ENCODE data around the gene RC3H2. TPM values are rescaled to one million over a fixed set of nuclear protein-coding genes. Genes with fewer than 3 reads are reported as not detected.
"Not testable (repeated sequence)": the region's sequence is repeated elsewhere in the genome, so short reads cannot be mapped to it uniquely, and the experiment has no call there.

RC3H2 gene
- total RNA-seq, 1 donor from 2014 or later, result 67.9 TPM

DNA sequence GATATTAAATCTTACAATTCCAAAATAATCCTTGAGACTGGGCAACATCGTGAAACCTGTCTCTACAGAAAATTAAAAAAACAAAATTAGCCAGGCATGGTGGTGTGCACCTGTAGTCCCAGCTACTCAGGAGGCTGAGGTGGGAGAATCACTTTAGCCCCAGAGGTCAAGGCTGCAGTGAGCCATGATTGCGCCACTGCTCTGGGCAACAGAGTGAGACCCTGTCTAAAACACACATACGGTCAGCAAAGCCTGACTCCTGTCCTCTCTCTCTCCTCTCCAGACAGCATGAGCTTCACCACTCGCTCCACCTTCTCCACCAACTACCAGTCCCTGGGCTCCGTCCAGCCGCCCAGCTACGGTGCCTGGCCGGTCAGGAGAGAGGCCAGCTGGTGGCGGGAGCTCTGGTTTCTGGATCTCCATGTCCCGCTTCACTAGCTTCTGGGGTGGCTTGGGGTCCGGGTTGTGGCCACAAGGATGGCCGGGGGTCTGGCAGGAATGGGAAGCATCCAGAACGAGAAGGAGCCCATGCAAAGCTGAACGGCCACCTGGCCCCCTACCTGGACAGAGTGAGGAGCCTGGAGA lies 67.8 kb downstream of the RC3H2 start:
- no peaks in the 10 kb centered on the region for H3K9me3 Mint-ChIP-seq
- no peaks in the 10 kb centered on the region for H3K4me1 Mint-ChIP-seq
- peaks cover 9% of the 10 kb centered on the region for H3K27me3 Mint-ChIP-seq (ENCODE audit: low read depth)
- no peak for DNase-seq (ENCODE audit: low spot score in 2 of 2, unreplicated experiment in 2 of 2)
- no peak for TF ChIP-seq CTCF (IDR thresholded peaks at IDR 0.05; ENCODE audit: unreplicated experiment)
- H3K27ac Mint-ChIP-seq, result no peak overlapping the region
- no peaks in the 10 kb centered on the region for H3K36me3 Mint-ChIP-seq
- H3K4me3 Mint-ChIP-seq, result no peak overlapping the region

DNA sequence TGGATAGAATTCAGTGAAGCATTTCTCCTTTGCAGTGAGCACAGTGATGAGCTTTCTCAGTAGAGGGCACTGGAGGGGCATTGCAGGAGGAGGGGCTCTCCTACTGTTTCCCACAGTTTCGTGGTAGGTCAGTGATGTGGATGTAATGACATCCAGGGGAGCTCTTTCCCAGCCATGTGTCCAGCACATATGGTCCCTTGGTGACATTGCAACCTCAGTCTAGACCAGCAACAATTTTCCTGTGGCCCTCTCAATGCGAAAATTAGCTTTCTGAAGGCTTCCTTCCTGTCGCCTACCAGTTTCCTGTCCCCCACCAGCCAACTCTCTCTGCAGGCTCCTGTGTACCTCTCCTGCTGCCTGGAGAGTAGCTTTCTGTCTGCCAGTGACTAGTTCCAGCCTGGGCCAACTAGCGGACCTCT lies 69.8 kb downstream of the RC3H2 start:
- Mint-ChIP-seq H3K4me3 (no peak overlapping the region), H3K9me3 (no peaks in the 10 kb centered on the region), H3K27ac (no peak overlapping the region), H3K27me3 (ENCODE audit: low read depth) (peaks cover 5% of the 10 kb centered on the region), H3K4me1 (no peaks in the 10 kb centered on the region), H3K36me3 (no peaks in the 10 kb centered on the region)
- TF ChIP-seq CTCF (IDR thresholded peaks at IDR 0.05; ENCODE audit: unreplicated experiment), result no peak
- DNase-seq (ENCODE audit: low spot score in 2 of 2, unreplicated experiment in 2 of 2), result no peak

DNA sequence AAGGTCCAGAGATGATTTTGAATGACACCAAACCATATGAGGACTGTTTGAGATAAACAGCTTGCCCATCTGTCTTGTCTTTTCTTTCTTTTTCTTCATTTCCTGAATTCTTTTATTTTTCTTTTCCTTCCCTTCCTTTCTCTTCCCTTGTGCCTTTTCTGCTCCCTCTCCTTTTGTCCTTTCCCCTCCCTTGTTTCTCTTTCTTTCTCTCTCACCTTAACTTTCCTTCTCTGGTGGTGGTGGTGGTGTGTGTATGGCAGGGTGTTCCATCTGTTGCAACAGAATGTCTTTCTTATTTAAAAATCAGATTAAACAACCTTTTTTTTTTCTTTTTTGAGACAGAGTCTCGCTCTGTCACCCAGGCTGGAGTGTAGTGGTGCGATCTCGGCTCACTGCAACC lies 73.0 kb downstream of the RC3H2 start:
- Mint-ChIP-seq H3K36me3 (no peaks in the 10 kb centered on the region), H3K4me3 (no peak overlapping the region), H3K4me1 (peaks cover 5% of the 10 kb centered on the region), H3K9me3 (no peaks in the 10 kb centered on the region), H3K27me3 (ENCODE audit: low read depth) (no peaks in the 10 kb centered on the region), H3K27ac (no peak overlapping the region)
- no peak for DNase-seq (ENCODE audit: low spot score in 2 of 2, unreplicated experiment in 2 of 2)
- no peak for TF ChIP-seq CTCF (IDR thresholded peaks at IDR 0.05; ENCODE audit: unreplicated experiment)

DNA sequence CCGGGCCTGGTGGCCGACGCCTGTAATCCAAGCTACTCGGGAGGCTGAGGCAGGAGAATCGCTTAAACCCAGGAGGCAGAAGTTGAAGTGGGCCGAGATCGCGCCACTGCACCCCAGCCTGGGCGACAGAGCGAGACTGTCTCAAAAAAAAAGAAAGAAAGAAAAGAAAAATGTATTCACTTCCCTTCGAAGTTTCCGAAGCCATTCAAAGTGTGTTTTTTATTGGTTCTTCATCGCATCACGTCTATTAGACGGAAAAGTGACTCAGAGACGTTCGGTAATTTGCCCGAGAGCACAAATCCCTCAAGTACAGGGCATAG lies 76.2 kb downstream of the RC3H2 start:
- DNase-seq (ENCODE audit: low spot score in 2 of 2, unreplicated experiment in 2 of 2); H3K27me3 Mint-ChIP-seq (ENCODE audit: low read depth); H3K36me3 Mint-ChIP-seq; H3K9me3 Mint-ChIP-seq: not testable (repeated sequence)
- peak overlapping the region; percentile 99 for H3K27ac Mint-ChIP-seq
- H3K4me3 Mint-ChIP-seq, result peak overlapping the region; percentile 99
- H3K4me1 Mint-ChIP-seq, result peaks cover 18% of the 10 kb centered on the region

GRCh38 chr9:122827761-122828093 lies 77.4 kb downstream of the RC3H2 start:
- H3K4me1 Mint-ChIP-seq, result peaks cover 18% of the 10 kb centered on the region
- DNase-seq (ENCODE audit: low spot score in 2 of 2, unreplicated experiment in 2 of 2), result no peak
- peaks cover 5% of the 10 kb centered on the region for H3K36me3 Mint-ChIP-seq
- H3K4me3 Mint-ChIP-seq, result peak overlapping the region; percentile 99
- TF ChIP-seq CTCF (IDR thresholded peaks at IDR 0.05; ENCODE audit: unreplicated experiment), result no peak
- H3K27me3 Mint-ChIP-seq (ENCODE audit: low read depth), result no peaks in the 10 kb centered on the region
- H3K27ac Mint-ChIP-seq, result peak overlapping the region; percentile 99
- H3K9me3 Mint-ChIP-seq, result no peaks in the 10 kb centered on the region

DNA sequence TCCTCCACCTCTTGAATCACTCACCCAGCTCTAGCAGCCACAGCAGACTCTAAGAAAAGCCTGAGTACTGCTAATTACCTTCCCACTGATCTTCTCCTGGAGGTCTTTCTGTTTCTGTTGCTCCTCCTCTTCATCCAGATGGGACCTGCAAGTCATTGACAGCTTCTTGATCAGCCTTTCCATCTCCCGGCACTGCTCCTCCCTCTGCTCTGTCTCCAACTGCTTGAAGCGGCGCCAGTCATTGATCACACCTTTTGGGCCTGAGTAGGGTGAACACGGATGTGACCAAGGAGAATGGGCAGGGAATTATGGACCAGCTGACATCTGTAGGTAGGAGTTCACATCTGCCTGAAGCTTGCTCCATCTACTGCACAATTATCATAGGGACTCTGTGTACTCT lies 82.2 kb downstream of the RC3H2 start:
- TF ChIP-seq CTCF (IDR thresholded peaks at IDR 0.05; ENCODE audit: unreplicated experiment), result no peak
- DNase-seq (ENCODE audit: low spot score in 2 of 2, unreplicated experiment in 2 of 2), result no peak
- no peaks in the 10 kb centered on the region for H3K9me3 Mint-ChIP-seq
- H3K4me1 Mint-ChIP-seq, result peaks cover 18% of the 10 kb centered on the region
- no peak overlapping the region for H3K4me3 Mint-ChIP-seq
- H3K27me3 Mint-ChIP-seq (ENCODE audit: low read depth), result no peaks in the 10 kb centered on the region
- peaks cover 17% of the 10 kb centered on the region for H3K36me3 Mint-ChIP-seq
- H3K27ac Mint-ChIP-seq, result no peak overlapping the region
